ENCODE data around the gene ABCG2. TPM values are rescaled to one million over a fixed set of nuclear protein-coding genes. Genes with fewer than 3 reads are reported as not detected.
"Not testable (repeated sequence)": the region's sequence is repeated elsewhere in the genome, so short reads cannot be mapped to it uniquely, and the experiment has no call there.

The ABCG2 gene
- total RNA-seq, 1 experiment from 2014 or later = 55.5 TPM

GRCh38 chr4:88166608-88167007, 8.2 kb upstream of the ABCG2 start:
- DNase-seq (ENCODE audit: low spot score) = no peak

DNA sequence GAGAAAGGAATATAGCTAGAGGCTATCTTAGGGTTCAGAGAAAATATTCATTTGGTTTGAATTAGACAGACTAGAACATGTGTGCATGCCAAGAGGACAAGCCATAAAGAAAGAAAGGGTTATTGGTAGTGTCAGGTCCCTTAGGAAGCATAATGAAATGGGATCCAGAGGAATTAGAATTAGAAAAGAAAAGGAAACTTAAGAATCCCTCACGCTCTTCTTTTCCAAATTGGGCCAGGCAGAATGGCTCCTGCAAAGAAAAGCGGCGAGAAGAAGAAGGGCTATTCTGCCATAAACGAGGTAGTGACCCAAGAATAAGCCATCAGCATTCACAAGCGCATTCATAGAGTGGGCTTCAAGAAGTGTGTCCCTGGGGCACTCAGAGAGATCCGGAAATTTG, 4.9 kb upstream of the ABCG2 start:
- no peak for DNase-seq (ENCODE audit: low spot score)

- DNase-seq (ENCODE audit: low spot score) = no peak
Measured at GRCh38 chr4:88162626-88163025, 4.2 kb upstream of the ABCG2 start.

GRCh38 chr4:88159229-88159725, 838 bp upstream of the ABCG2 start:
- DNase-seq (ENCODE audit: low spot score) = peak; percentile 76

- no peak for DNase-seq (ENCODE audit: low spot score)
Measured at GRCh38 chr4:88158038-88158488, 376 bp downstream of the ABCG2 start.

DNA sequence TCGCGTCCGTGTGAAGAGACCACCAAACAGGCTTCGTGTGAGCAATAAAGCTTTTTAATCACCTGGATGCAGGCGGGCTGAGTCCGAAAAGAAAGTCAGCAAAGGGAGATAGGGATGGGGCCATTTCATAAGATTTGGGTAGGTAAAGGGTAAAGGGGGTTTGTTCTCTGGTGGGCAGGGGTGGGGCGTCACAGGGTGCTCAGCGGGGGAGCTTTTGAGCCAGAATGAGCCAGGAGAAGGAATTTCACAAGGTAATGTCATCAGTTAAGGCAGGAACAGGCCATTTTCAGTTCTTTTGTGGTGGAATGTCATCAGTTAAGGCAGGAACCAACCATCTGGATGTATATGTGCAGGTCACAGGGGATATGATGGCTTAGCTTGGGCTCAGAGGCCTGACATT, 6.1 kb downstream of the ABCG2 start:
- not testable (repeated sequence) for DNase-seq (ENCODE audit: low spot score)

DNA sequence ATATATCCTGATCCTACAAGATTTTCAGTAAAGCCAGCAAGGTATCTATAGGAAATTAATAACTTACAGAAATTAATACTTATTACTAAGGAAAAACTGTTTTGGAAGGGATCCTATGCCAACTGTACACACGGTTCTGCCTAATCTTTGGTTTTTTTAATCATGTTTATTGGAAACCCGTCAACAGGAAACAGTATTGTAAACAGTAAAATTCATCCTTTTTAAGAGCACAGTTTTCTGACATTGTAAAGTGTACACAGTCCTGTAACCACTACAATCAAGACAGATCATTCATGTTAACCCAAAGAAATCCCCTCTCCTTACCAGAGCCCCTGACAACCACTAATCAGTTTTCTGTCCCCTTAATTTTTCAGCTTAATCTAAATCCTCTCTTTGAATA, 9.9 kb downstream of the ABCG2 start:
- DNase-seq (ENCODE audit: low spot score) = no peak

GRCh38 chr4:88147799-88148217, 10.6 kb downstream of the ABCG2 start:
- DNase-seq (ENCODE audit: low spot score) = peak; percentile 73

GRCh38 chr4:88146891-88147290, 11.5 kb downstream of the ABCG2 start:
- no peak for DNase-seq (ENCODE audit: low spot score)

DNA sequence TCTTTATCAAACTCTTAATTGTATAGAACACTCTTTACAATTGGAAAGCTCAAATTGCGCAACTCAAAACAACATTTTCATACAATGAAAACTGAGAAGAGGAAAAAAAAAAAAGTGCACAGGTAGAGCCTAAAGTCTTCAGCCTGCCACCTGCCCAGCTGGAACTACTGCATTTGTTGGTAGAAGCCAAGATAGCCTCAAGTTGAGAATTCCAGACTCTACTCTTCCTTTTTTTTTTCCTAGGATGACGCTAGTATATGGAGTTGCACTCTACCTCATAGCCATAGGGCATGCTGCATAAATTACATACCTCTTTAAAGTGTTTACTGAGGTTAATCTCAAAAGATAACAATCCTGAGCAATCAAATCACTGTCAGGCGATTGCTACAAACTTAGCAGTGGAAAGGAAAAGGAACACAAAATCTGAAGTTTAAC, 13.6 kb downstream of the ABCG2 start:
- DNase-seq (ENCODE audit: low spot score) = peak; percentile 32

DNA sequence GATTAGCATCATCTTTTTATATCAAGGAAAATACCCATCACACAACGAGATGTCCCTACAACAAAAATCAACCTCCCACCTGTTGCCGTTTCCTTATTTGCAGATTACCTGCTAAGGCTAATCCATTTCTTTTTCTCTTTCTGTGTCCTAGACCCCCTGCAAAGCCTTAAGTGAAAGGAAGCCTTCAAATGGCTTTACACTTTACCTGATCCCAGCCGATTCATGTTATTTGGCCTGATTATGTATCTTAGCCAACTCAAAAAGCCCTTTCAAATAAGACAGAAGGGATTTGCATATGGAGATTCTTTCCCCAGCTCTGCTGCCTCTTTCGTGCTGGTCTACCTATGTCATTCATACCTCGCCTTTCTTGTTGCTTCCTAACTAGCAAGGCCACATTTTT, 14.4 kb downstream of the ABCG2 start:
- DNase-seq (ENCODE audit: low spot score) = no peak

GRCh38 chr4:88143504-88143903, 14.9 kb downstream of the ABCG2 start:
- peak; percentile 71 for DNase-seq (ENCODE audit: low spot score)

DNA sequence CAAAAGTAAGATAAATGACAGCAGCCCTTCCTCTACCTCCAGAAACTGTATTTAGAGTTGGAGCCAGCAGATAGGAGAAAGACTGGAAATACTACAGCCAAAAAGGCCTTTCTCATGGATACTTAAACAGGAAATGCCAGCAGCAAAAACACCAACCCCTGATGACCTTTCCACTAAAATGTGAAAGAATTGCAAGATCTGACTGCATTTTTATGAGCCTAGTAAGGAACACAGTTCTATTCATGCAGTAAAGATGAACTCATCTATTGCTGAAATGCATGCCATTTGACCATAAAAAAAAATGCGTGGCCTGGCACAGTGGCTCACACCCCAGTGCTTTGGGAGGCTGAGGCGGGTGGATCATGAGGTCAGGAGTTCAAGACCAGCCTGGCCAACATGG, 19.9 kb downstream of the ABCG2 start:
- no peak for DNase-seq (ENCODE audit: low spot score)

DNA sequence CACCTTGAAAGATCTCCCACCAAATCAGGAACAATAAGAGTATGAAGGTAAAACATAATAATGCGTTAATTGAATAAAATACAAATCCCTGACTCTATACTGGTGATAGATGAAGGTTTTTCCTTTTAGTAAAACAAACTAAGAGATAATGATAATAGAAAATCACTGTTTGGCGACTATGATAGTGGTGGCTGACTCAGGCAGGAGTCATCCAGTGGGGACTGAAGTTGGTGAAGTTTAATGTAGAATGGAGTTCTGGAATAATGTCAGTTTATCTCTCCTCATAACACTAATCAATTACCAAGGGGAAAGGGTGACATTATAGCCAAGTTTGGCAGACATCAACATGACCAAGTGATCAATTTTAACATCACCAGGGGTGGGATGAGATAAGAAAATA, 21.3 kb downstream of the ABCG2 start:
- no peak for DNase-seq (ENCODE audit: low spot score)

DNA sequence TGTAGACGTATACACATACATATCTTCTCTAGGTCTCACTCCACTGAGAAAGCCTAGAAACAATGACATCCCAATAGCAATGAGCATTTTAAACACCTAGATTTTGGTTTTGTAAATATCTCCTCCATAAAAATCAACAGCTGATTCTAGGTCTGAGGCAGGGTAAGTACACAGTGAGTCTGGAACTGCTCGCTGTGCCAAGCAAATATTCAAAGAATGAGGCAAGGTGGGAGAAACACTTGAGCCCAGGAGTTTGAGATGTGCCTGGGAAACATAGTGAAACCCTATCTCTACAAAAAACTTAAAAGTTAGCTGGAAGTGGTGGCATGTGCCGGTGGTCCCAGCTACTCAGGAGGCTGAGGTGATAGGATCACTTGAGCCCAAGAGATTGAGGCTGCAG, 22.2 kb downstream of the ABCG2 start:
- no peak for DNase-seq (ENCODE audit: low spot score)

DNA sequence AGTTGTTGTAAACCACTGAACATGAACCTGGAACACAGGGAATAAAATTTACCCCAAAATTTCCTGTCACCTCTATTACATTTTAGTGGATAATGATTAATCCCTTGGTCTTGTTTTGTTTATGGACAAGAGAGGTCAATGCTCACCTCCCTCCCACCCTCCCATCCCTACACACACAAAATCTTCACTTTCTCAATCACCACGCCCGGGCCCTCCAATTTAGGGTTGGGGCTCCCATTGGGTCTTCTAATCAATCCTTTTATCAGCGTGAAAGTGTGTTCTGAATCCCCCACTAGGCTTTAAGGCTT, 23.1 kb downstream of the ABCG2 start:
- no peak for DNase-seq (ENCODE audit: low spot score)

- DNase-seq (ENCODE audit: low spot score) = no peak
Measured at GRCh38 chr4:88134536-88135355, 23.7 kb downstream of the ABCG2 start.

DNA sequence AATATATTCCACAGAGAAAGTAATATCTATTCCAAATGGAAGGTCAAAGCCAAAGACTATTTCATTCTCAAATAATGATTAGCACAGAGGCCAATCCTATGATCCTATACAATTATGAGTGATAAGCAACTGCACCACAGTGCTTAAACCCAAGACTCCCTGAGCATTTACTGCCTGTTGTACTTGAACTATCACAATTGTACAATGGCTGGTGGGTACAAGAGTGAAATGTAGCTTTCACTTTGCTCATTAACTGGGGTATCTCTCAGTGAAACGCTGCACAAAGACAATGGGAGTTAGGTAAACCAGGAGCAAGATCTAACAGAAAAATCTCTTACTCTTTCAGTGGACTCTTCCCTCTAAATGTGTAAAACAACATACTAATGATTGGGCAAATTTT, 24.3 kb downstream of the ABCG2 start:
- DNase-seq (ENCODE audit: low spot score) = no peak

DNA sequence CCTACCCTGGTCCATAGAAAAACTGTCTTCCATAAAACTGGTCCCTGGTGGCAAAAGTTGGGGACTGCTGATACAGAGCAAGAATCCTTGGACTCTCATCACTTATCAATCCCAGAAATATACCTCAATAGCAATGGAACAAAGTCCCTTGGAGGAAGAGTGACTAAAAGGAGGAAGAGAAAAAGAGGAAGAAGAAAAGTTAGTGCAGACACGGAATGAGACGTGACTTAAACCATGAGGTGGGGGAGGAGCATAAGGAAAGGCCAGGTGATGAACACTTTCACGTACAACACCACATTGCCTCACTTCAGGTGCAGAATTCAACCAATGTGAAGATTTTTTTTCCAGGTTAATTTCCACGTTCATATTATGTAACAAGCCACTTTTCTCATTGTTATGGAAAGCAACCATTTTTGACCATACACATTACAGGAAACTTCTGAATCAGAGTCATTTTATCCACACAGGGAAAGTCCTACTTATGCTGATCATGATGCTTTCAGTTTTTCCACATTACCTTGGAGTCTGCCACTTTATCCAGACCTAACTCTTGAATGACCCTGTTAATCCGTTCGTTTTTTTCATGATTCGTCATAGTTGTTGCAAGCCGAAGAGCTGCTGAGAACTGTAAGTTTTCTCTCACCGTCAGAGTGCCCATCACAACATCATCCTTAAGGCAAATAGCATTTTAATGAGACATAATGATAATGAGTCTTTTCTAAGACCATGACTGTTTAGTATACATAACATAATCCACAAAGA, 27.7 kb downstream of the ABCG2 start:
- no peak for DNase-seq (ENCODE audit: low spot score)

- no peak for DNase-seq (ENCODE audit: low spot score)
Measured at GRCh38 chr4:88130003-88130402, 28.4 kb downstream of the ABCG2 start.

GRCh38 chr4:88122260-88122659, 36.2 kb downstream of the ABCG2 start:
- peak; percentile 56 for DNase-seq (ENCODE audit: low spot score)

- no peak for DNase-seq (ENCODE audit: low spot score)
Measured at GRCh38 chr4:88119943-88120342, 38.5 kb downstream of the ABCG2 start.

GRCh38 chr4:88115587-88115986, 42.9 kb downstream of the ABCG2 start:
- DNase-seq (ENCODE audit: low spot score) = no peak
